ENCODE results near the gene SRP14. TPM values are rescaled to one million over a fixed set of nuclear protein-coding genes. Genes with fewer than 3 reads are reported as not detected.
"Not testable (repeated sequence)": the region's sequence is repeated elsewhere in the genome, so short reads cannot be mapped to it uniquely, and the experiment has no call there.

The SRP14 gene
- total RNA-seq, 2 donors from 2014 or later: 108 to 114 TPM

DNA sequence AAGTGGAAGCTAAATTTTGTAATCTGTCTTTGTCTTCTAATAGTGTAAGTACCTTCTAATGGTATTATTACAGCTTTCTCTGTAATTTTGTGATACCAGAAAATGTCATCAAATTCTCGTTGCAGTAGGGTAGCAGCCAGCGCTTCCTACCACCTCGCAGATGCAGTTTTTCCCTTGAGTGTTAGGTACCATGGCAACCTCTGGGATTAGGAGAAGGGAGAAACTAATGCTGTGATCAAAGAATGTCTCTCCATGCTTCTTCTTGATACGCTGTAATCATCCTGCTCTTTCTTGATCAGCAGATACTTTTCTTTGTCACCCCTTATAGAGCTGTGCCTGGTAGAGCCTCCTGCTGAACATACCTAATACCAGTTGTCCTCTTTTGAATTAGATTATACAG, 27.7 kb downstream of the SRP14 start:
- no peaks in the 10 kb centered on the region for H3K27me3 Mint-ChIP-seq
- H3K36me3 Mint-ChIP-seq (ENCODE audit: low read depth): peaks cover 11% of the 10 kb centered on the region
- H3K27ac Mint-ChIP-seq: no peak overlapping the region
- ATAC-seq: no peak
- no peak overlapping the region for H3K4me3 Mint-ChIP-seq
- peaks cover 3% of the 10 kb centered on the region for H3K4me1 Mint-ChIP-seq
- no peak for DNase-seq
- no peaks in the 10 kb centered on the region for H3K9me3 ChIP-seq (ENCODE audit: control insufficient read depth, low read length, poor library complexity, severe bottlenecking)

DNA sequence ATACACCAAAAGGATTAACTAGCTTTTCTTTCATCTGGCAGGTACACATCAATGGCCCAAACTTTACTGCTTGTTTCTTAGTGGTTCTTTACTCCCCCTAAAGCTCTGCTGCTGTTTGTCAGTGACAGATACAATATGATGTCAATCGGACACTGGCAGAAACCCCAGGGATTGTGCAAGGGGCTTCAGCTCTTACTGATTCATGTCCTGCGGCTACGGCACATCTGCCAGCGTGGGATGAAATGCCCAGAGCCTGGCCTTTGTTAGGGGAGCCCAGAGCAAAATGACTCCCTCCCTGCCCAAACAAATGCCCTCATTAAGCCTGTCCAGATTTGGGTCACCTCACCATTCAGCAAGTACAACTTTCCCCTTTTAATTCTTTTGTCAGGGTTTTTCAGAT, 28.3 kb downstream of the SRP14 start:
- Mint-ChIP-seq H3K36me3 (ENCODE audit: low read depth) (peaks cover 11% of the 10 kb centered on the region), H3K4me1 (peaks cover 3% of the 10 kb centered on the region), H3K27ac (no peak overlapping the region), H3K27me3 (no peaks in the 10 kb centered on the region), H3K4me3 (no peak overlapping the region)
- DNase-seq (no peak), ATAC-seq (no peak)
- no peaks in the 10 kb centered on the region for H3K9me3 ChIP-seq (ENCODE audit: control insufficient read depth, low read length, poor library complexity, severe bottlenecking)

DNA sequence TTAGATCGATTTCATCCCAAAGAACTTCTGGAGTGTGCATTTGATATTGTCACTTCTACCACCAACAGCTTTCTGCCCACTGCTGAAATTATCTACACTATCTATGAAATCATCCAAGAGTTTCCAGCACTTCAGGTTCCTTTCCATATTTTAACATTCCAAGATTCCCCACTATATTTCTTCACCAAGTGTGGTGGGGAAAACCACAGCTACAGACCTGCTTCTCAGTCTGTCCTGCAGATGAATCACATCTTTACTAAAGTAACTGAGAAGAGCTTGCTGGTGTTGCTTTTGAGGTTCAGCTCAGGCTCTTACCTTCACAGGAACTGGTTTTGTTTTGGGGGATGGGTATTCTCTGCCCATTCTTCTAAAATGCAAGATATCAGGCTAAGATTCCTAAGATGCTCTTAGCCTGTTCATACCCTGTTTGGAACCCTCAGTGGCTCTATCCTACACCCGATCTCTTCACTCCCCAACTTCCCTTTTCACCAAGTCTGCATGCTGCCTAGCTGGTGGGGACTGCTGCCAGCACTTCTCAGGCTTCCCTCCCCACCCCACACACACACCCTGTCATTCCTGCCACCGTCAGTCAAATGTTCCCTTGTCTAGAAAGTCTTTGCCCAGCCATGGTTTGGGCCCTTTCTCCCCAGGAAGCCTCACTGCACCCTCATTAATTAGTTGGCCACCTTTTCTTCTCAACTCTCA, 30.8 kb downstream of the SRP14 start:
- no peak overlapping the region for H3K27ac Mint-ChIP-seq
- peaks cover 3% of the 10 kb centered on the region for H3K4me1 Mint-ChIP-seq
- no peak overlapping the region for H3K4me3 Mint-ChIP-seq
- DNase-seq (no peak), ATAC-seq (no peak)
- H3K9me3 ChIP-seq (ENCODE audit: control insufficient read depth, low read length, poor library complexity, severe bottlenecking): no peaks in the 10 kb centered on the region
- no peaks in the 10 kb centered on the region for H3K27me3 Mint-ChIP-seq
- peaks cover 9% of the 10 kb centered on the region for H3K36me3 Mint-ChIP-seq (ENCODE audit: low read depth)

DNA sequence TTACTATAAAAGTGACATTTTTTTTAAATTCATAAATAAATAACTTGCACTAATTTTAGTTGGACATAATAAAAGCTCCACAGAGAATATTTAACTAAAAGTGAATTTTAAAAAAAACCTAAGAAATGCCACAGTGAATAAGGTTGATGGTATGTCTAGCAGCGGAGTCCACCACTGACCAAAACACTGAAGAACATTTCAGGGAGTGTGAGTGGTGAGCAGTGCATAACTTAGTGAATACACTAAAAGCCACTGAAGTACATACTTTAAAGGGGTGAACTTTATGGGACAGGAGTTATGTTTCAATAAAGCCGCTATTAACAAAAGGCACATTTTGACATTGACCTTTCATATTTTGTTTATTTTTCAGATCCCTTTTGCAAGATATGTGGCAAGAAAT, 32.3 kb downstream of the SRP14 start:
- no peak for ATAC-seq
- no peaks in the 10 kb centered on the region for H3K9me3 ChIP-seq (ENCODE audit: control insufficient read depth, low read length, poor library complexity, severe bottlenecking)
- Mint-ChIP-seq H3K4me1 (peaks cover 3% of the 10 kb centered on the region), H3K27ac (no peak overlapping the region), H3K27me3 (no peaks in the 10 kb centered on the region), H3K36me3 (ENCODE audit: low read depth) (peaks cover 8% of the 10 kb centered on the region), H3K4me3 (no peak overlapping the region)
- DNase-seq: no peak

DNA sequence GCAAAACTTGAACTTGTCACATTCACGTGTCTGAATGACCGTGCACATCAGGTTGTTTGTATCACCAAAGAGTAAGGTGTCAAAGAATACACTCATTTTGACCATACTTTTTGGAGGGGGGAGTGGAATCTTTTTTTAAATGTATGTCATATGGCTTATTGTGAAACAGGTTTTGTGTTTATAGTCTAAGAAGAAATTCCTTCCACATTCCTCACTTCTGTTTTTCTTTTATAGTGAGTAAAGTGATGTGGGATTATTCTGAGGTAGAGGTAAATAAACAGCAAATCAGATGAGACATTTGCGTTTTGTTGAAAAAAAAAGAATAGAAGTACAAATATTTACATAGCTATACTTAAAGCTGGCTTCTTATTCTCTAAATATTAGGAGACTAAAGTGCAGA, 33.0 kb downstream of the SRP14 start:
- DNase-seq: no peak
- Mint-ChIP-seq H3K4me1 (peaks cover 3% of the 10 kb centered on the region), H3K27me3 (no peaks in the 10 kb centered on the region), H3K36me3 (ENCODE audit: low read depth) (peaks cover 5% of the 10 kb centered on the region), H3K27ac (no peak overlapping the region), H3K4me3 (no peak overlapping the region)
- ATAC-seq: no peak
- no peaks in the 10 kb centered on the region for H3K9me3 ChIP-seq (ENCODE audit: control insufficient read depth, low read length, poor library complexity, severe bottlenecking)

DNA sequence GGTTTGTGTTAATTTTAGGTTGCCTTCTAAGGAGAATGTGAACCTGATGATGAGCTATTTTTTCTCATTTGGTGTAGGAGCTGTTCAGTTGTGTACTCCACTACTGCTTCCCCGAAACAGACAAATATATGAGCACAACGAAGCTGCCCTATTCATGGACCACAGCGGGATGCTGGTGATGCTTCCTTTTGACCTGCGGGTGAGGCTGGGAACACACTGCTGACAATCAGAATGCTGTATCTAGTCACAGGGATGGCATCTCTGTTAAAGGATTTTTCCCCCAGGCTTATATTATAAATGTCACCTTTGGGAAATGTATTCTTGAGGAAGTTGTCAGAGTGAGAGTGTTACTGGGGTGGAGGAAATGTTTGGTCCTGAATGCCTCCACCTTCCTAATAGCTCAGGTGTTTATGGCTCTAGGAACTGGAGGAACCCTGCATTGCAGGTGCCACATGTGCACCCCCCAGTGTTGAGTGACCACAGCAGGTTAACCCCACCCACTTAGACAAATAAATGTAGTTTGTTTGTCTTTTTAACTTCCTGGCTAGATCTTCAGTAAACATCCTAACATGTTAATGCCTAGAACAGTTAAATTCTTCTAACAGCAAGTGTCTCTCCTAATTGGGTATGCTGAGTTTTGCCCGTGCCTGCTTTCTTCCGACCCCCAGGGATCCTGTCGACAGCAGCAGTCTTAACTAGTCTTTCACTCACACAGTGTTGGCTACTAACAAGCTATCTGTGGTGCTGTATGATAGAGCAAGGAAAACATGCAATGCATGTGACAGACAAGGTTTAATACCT, 35.7 kb downstream of the SRP14 start:
- peaks cover under 1% of the 10 kb centered on the region for H3K36me3 Mint-ChIP-seq (ENCODE audit: low read depth)

DNA sequence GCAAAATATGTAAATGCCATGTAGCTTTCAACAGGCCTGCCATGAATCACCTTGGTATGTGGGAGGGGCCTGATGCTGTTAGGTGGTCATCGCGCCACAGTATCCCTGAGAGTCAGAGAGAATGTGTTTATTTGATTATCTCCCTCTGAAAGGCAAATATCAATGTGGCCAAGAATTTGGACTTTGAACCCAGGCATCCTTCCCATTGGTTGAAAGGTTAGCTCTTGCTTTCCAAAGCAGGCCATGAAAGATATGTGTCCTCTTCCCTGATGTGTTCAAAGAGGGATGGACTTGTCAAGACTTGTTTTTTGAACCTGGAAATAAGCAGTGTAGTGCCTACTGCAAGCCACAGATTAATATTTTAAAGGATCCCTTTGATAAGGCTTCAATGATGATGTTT, 36.7 kb downstream of the SRP14 start:
- no peaks in the 10 kb centered on the region for H3K9me3 ChIP-seq (ENCODE audit: control insufficient read depth, low read length, poor library complexity, severe bottlenecking)
- no peaks in the 10 kb centered on the region for H3K4me1 Mint-ChIP-seq
- no peak overlapping the region for H3K27ac Mint-ChIP-seq
- H3K4me3 Mint-ChIP-seq: no peak overlapping the region
- no peaks in the 10 kb centered on the region for H3K27me3 Mint-ChIP-seq
- DNase-seq (no peak), ATAC-seq (no peak)
- H3K36me3 Mint-ChIP-seq (ENCODE audit: low read depth): no peaks in the 10 kb centered on the region

More for the DNA sequence above, 35.7 kb downstream of the SRP14 start:
- H3K9me3 ChIP-seq (ENCODE audit: control insufficient read depth, low read length, poor library complexity, severe bottlenecking): no peaks in the 10 kb centered on the region
- Mint-ChIP-seq H3K27ac (no peak overlapping the region), H3K27me3 (no peaks in the 10 kb centered on the region), H3K4me3 (no peak overlapping the region), H3K4me1 (no peaks in the 10 kb centered on the region)
- ATAC-seq: no peak
- DNase-seq: no peak

DNA sequence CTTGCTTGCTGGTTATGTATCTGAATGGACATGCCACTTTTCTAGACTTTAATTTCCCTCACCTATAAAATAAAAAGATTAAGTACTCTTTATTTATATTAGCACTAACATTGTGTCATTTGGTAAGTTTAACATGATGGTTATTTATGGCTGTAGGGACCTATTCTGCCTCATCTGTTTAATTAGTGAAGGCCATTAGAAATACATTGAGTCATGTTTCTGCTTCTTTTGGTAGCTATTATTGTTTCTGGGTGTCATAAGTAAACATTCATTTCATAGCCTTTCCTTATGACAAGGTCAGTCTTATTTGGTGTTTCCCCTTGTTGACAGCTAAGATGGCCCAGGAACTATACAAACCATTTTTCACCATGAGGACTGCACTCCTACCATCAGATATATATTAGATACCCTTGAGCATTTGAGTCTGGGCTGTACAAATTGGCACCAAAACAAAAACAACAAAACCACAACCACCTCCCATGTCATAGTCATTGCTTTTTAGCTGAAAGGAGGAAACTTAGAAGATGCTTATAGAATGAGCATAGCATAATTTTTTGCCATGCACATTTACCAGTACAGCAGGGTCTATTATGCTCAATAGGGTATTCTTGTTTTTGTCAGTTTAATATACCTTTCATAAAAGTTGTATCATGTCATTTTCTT, 39.3 kb downstream of the SRP14 start:
- Mint-ChIP-seq H3K27ac (no peak overlapping the region), H3K4me3 (no peak overlapping the region), H3K4me1 (no peaks in the 10 kb centered on the region), H3K36me3 (ENCODE audit: low read depth) (peaks cover 3% of the 10 kb centered on the region), H3K27me3 (no peaks in the 10 kb centered on the region)
- no peaks in the 10 kb centered on the region for H3K9me3 ChIP-seq (ENCODE audit: control insufficient read depth, low read length, poor library complexity, severe bottlenecking)
- no peak for DNase-seq
- no peak for ATAC-seq

DNA sequence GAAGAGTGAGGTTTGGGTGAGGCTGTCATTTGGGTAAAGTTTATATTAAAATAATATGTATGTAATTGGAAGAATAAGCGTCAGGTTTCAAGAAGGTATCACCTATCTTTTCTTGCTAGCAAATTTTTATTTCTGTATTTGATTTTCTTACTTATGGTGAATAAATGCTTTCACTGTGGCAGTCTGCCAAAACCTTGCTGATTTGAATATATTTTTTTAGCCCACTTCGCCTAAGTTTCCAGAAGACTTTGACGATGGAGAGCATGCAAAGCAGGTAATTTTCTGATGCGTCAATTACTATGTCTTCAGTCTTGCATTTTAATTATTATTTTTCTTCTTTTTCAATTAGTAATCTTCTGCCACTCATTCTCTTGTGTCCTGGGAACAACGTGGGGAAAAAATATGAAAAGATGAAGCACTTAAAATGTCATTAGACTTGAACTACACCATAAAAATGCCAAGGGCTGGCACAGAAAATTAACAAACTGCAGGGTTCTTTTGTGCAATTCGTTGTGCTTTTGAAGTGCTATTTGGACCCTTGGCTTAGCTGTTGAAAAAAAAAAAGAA, 40.4 kb downstream of the SRP14 start:
- ATAC-seq (no peak), DNase-seq (no peak)
- no peaks in the 10 kb centered on the region for H3K9me3 ChIP-seq (ENCODE audit: control insufficient read depth, low read length, poor library complexity, severe bottlenecking)
- peaks cover 7% of the 10 kb centered on the region for H3K36me3 Mint-ChIP-seq (ENCODE audit: low read depth)
- no peak overlapping the region for H3K4me3 Mint-ChIP-seq
- no peak overlapping the region for H3K27ac Mint-ChIP-seq
- no peaks in the 10 kb centered on the region for H3K27me3 Mint-ChIP-seq
- no peaks in the 10 kb centered on the region for H3K4me1 Mint-ChIP-seq

DNA sequence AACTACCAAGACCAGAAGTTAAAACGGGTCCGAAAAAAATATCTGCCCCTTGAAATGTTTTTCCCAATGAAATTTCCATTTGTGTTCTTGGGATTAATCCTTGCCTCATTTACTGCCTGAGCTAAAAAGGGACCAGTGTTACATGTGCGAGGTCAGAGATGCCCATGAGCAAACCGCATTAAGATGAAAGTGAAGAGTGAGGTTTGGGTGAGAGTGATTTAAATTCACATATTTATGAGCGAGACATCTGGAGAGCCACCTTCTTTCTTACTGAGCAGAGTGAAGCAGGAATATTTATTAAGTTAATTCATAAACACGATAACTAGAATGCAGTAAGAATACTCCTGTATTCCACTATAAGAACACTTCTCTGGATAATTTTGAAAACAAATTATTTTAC, 41.3 kb downstream of the SRP14 start:
- no peaks in the 10 kb centered on the region for H3K4me1 Mint-ChIP-seq
- ATAC-seq: no peak
- H3K36me3 Mint-ChIP-seq (ENCODE audit: low read depth): peaks cover 12% of the 10 kb centered on the region
- H3K9me3 ChIP-seq (ENCODE audit: control insufficient read depth, low read length, poor library complexity, severe bottlenecking): no peaks in the 10 kb centered on the region
- DNase-seq: no peak
- no peak overlapping the region for H3K27ac Mint-ChIP-seq
- no peaks in the 10 kb centered on the region for H3K27me3 Mint-ChIP-seq
- no peak overlapping the region for H3K4me3 Mint-ChIP-seq

DNA sequence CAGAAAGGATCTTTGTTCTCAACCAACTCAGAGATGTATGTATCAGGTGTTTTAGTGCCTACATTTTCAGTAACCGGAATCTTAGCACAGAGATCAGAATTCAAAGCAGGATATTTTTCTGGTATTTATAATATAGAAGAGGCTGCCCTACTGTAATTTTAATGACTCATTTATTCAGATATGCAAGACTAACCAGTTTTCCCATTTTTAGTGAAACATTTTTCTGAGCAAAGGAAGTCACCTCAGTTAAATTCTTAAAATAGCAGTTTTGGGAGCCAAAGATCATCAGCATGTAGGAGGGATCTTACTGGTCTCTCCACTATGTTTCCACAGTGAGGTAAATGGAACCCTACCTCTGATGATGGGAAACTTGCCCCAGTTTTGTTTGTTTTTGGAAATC, 42.0 kb downstream of the SRP14 start:
- Mint-ChIP-seq H3K36me3 (ENCODE audit: low read depth) (peaks cover 12% of the 10 kb centered on the region), H3K27ac (no peak overlapping the region), H3K27me3 (no peaks in the 10 kb centered on the region), H3K4me3 (no peak overlapping the region), H3K4me1 (no peaks in the 10 kb centered on the region)
- no peak for DNase-seq
- no peak for ATAC-seq
- H3K9me3 ChIP-seq (ENCODE audit: control insufficient read depth, low read length, poor library complexity, severe bottlenecking): no peaks in the 10 kb centered on the region

DNA sequence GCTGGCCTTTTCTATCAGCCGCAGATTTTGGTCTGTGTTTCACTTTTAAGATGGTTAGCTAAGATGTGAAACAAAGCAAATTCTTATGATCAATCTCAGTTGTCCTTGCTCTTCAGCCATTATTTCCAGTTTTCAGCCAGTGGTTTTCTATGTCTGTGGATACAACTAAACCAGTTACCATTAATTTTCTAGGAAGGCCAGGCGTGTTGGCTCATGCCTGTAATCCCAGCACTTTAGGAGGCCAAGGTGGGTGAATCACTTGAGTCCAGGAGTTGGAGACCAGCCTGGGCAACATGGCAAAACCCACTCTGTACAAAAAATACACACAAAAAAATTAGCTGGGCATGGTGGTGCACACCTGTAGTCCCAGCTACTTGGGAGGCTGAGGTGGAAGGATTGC, 42.8 kb downstream of the SRP14 start:
- H3K27ac Mint-ChIP-seq; ATAC-seq; H3K4me3 Mint-ChIP-seq; H3K9me3 ChIP-seq (ENCODE audit: control insufficient read depth, low read length, poor library complexity, severe bottlenecking); DNase-seq; H3K4me1 Mint-ChIP-seq; H3K27me3 Mint-ChIP-seq: not testable (repeated sequence)
- peaks cover 15% of the 10 kb centered on the region for H3K36me3 Mint-ChIP-seq (ENCODE audit: low read depth)

DNA sequence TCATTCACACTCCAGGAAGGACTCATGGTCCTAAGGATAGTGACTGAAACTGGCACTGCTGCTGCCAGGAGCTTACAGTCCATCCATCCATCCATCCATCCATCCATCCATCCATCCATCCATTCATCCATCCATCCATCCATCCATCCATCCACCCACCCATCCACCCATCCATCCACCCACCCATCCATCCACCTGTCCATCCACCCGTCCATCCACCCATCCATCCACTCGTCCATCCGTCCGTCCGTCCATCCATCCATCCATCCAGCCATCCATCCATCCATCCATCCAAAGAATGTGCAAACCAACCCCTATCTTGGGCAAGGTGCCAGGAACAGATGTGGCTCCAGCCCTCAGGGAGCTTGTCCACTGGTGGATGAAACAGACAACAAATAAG, 46.0 kb downstream of the SRP14 start:
- not testable (repeated sequence) for ATAC-seq; DNase-seq; H3K27ac Mint-ChIP-seq; H3K4me3 Mint-ChIP-seq; H3K4me1 Mint-ChIP-seq; H3K27me3 Mint-ChIP-seq; H3K9me3 ChIP-seq (ENCODE audit: control insufficient read depth, low read length, poor library complexity, severe bottlenecking)
- peaks cover 18% of the 10 kb centered on the region for H3K36me3 Mint-ChIP-seq (ENCODE audit: low read depth)
